GM13977 (cell line): ENCODE results near the gene USP7.

Source experiments
- DNase-seq: peaks from one replicate; pipeline ENCODE4 v3.0.0; 2012; ENCODE audit warnings: low spot score
- in situ Hi-C: fragments of 300-500 bp; cut with MboI; formaldehyde crosslinking; loops from one replicate; pipeline ENCODE4 v1.12.0; 2022; ENCODE audit warnings: low sequenced_read_pairs, low pct_unique_long_range_greater_than_20kb, mixed read lengths, inconsistent platforms; ENCODE audit not compliant: unreplicated experiment
- TF ChIP-seq, protein P1 (sequence below): IDR thresholded peaks from 2 replicates; pipeline ENCODE4 v1.5.1; 2012; ENCODE audit warnings: mild to moderate bottlenecking, control low read depth; ENCODE audit not compliant: insufficient read depth; ENCODE audit errors: extremely low read depth, missing control alignments

Gene USP7

DNA sequence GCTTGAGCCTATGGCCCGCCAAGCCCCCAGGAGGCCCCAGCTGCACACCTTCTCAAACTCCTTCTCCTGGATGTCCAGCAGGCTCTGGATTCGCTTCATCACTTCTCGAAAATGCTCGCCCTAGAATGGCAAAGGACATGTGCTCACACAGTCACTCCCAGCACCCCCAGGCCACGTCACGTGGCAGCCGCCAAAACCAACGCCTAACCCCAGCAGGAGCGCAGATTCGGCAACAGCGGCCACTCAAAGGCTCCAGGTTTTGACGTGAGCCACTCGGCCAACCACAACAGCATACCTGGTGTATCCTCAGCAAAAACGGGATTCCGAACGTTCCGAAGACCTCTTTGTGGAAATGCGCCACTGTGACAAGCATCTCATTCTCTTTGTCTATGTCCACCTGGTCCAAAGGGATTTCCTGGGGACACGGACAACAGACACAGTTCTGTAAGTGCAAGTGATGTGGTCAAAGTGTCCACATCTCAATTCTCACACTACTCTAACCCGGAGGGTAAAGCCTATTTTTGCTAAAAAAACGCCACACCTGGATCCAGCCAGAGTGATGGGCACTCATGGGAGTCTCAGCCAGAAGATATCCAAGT, 68.9 kb downstream of the USP7 start:
- TF ChIP-seq, protein P1, sequence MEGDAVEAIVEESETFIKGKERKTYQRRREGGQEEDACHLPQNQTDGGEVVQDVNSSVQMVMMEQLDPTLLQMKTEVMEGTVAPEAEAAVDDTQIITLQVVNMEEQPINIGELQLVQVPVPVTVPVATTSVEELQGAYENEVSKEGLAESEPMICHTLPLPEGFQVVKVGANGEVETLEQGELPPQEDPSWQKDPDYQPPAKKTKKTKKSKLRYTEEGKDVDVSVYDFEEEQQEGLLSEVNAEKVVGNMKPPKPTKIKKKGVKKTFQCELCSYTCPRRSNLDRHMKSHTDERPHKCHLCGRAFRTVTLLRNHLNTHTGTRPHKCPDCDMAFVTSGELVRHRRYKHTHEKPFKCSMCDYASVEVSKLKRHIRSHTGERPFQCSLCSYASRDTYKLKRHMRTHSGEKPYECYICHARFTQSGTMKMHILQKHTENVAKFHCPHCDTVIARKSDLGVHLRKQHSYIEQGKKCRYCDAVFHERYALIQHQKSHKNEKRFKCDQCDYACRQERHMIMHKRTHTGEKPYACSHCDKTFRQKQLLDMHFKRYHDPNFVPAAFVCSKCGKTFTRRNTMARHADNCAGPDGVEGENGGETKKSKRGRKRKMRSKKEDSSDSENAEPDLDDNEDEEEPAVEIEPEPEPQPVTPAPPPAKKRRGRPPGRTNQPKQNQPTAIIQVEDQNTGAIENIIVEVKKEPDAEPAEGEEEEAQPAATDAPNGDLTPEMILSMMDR, result no peak
- in situ Hi-C loops, result no loop called here
- DNase-seq, result no peak

DNA sequence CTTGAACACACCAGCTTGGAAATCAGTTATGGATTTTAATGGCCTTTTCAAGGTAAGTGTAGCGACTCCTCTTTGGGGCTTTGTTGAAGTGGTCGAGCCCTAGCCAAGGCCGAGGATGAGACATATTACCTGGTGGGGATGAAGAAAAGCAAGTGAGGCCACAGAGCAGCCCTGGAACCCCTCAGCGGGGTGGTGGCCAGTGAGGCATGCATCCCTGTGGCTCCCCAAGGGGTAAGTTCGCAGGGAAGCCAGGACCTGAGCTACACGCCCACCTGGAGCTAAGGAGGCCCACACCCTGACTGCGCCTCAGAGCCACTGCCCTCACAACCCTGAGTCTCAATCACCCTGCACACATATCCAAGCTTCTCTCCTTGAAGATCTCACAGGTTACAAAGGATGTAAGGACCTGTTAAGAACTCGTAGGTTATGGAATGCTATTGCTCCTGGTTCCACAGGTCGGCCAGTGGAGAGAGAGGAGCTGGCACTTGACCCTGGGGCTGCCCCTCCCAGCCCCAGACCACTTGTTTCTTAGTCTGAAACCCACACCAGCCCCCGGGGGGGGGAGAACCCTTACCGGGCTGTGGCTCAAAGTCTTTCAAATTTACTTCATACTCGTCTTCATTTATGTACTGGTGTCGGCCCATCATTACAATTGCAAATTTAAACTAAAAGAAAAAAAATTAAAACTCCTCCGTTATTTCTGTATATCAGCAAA, 69.6 kb downstream of the USP7 start:
- TF ChIP-seq, protein P1, result no peak
- in situ Hi-C loops, result no loop called here
- DNase-seq, result no peak

DNA sequence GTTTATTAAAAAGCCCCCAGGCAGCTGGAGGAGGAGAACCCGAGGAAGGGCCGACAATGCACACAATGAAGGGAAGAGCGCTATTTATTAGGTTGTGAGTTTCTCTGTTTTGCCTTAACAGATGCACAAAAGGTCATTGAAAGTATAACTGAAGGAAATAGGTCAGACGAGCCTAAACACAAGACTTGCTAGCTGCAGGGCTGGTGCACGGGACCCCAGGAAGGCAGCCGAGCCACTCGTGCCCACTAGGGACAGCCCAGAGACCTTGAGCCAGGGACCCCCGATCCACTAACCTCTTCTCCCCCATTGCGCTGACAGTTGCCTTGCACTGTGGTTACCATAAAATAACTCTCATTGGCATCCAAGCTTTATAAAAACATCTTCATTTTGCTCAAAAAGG, 70.3 kb downstream of the USP7 start:
- no peak for DNase-seq
- in situ Hi-C loops, result no loop called here
- TF ChIP-seq, protein P1, result no peak

DNA sequence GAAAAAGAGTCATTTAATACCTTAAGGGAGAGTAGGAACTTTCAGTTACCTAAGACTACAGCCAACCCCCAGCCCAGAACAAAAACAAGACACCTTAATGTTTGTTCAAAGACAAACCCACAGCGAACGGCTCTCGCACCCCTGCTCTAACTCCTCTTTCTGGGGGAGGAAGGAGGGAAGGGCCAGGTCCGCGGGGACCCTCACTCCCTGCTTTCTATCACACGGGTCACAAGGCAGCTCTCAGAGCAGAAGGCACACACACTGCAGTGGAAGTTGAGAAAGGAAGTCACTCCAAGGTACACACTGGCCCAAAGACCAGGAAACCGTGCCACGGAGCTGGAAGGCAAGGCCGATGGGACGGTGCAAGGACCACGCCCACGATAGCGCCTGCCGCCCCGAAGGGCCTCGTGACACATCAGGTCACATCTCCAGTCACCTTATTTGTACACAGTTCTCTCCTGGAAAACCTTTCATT, 71.6 kb downstream of the USP7 start:
- in situ Hi-C loops, result no loop called here
- TF ChIP-seq, protein P1, result no peak
- DNase-seq, result no peak

DNA sequence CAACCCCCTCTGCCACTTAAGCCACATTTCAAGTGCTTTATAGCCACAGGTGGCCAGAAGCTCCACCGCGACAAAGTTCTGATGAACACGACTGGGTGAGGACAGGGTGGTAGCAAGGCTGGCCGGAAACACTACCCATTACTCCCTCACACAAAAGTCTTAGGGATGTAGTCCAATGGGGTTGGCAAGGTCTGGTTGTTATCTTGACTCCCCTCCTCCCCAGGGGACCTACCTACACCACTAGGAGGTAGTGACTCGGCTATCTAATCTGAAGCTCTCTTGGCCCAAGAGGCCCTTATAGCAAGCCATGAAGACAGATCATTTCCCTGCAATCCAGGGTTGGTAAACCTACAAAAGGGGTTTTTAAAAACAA, 73.2 kb downstream of the USP7 start:
- in situ Hi-C loops, result no loop called here
- TF ChIP-seq, protein P1, result no peak
- DNase-seq, result no peak

DNA sequence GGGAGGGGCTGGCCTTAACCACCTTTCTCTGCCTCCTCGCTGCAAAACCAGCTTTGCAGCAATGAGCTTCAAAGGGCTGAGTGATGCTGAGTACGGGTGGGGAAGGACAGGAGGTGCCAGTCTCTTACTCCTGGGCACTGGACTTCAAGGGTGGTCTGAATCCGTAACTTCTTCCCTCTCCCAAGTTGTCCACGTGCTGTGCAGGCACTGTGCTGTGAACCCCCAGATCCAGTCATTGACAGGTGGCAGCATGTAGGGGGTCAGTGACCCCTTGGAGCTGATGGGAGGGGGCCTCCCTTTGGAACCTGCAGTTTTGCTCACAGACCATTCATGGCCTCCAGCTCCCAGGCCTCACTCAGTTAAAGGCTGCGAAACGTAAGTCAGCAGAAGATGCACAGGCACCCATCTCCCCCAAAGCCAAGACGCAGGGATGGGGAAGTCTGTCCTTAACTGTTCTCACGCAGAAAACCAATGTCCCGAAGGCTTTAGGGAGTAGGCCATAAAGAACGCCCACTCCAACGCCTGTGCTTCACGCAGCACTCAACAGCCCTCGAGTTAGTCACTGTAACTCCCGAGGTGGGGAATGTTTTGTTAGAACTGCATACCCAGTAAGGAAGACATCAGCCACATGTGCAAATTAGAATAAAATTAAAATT, 73.7 kb downstream of the USP7 start:
- DNase-seq, result no peak
- TF ChIP-seq, protein P1, result no peak
- in situ Hi-C loops, result no loop called here
